SK-N-MC (cell line): ENCODE results near the gene FRMD4A.
"Not testable (repeated sequence)": the region's sequence is repeated elsewhere in the genome, so short reads cannot be mapped to it uniquely, and the experiment has no call there.

Experiments
- DNase-seq: peaks from one replicate; pipeline ENCODE4 v3.0.0-alpha.2; 2011; ENCODE audit warnings: low read depth, low spot score
- H3K27ac ChIP-seq: fragments of 200-600 bp; sonication (generic); 2 replicates; pipeline ENCODE4 v1.5.1; 2016; ENCODE audit warnings: mixed run types
- H3K36me3 ChIP-seq: fragments of 200-600 bp; sonication (generic); 2 replicates; pipeline ENCODE4 v1.6.1; 2017; ENCODE audit warnings: antibody characterized with exemption, low read length, mixed read lengths; ENCODE audit not compliant: insufficient read depth
- H3K4me3 ChIP-seq: fragments of 200-600 bp; sonication (generic); 2 replicates; pipeline ENCODE4 v1.5.1; 2016
- H3K9ac ChIP-seq: fragments of 200-600 bp; sonication (generic); 2 replicates; pipeline ENCODE4 v1.8.0; 2017; ENCODE audit warnings: mixed run types, mixed read lengths; ENCODE audit not compliant: insufficient read length
- H3K9me3 ChIP-seq: fragments of 200-600 bp; sonication (generic); 2 replicates; pipeline ENCODE4 v1.6.1; 2017; ENCODE audit warnings: low read depth, mild to moderate bottlenecking, antibody characterized with exemption, low read length, moderate library complexity, mixed read lengths
- EZH2 ChIP-seq: fragments of 200-600 bp; sonication (generic); IDR thresholded peaks from one replicate; pipeline ENCODE4 v1.6.1; 2017; ENCODE audit warnings: antibody characterized with exemption
- FOXP2 ChIP-seq: optimal IDR thresholded peaks from 2 replicates; pipeline ENCODE3; 2011; ENCODE audit warnings: mild to moderate bottlenecking, moderate library complexity; ENCODE audit not compliant: insufficient read depth; ENCODE audit errors: extremely low read length, control extremely low read depth
- POLR2AphosphoS5 ChIP-seq: IDR thresholded peaks from 2 replicates; pipeline ENCODE4 v1.6.1; 2012; ENCODE audit warnings: mild to moderate bottlenecking, low read depth, low read length, borderline replicate concordance

FRMD4A gene

GRCh38 chr10:14211610-14212009 is 119.1 kb downstream of the FRMD4A start:
- Histone ChIP-seq H3K4me3 (no peak overlapping the region), H3K27ac (no peak overlapping the region), H3K9me3 (no peaks in the 10 kb centered on the region), H3K36me3 (no peaks in the 10 kb centered on the region), H3K9ac (no peak overlapping the region)
- TF ChIP-seq FOXP2 (no peak), EZH2 (no peak), POLR2AphosphoS5 (no peak)
- no peak for DNase-seq

GRCh38 chr10:14208231-14208630 is 122.5 kb downstream of the FRMD4A start:
- no peaks in the 10 kb centered on the region for H3K36me3 ChIP-seq
- no peak for DNase-seq
- no peak for TF ChIP-seq EZH2
- no peak for TF ChIP-seq POLR2AphosphoS5
- TF ChIP-seq FOXP2, result no peak
- H3K9ac ChIP-seq, result no peak overlapping the region
- no peak overlapping the region for H3K27ac ChIP-seq
- H3K4me3 ChIP-seq, result no peak overlapping the region
- H3K9me3 ChIP-seq, result no peaks in the 10 kb centered on the region

GRCh38 chr10:14205233-14205632 is 125.5 kb downstream of the FRMD4A start:
- no peaks in the 10 kb centered on the region for H3K36me3 ChIP-seq
- H3K4me3 ChIP-seq, result no peak overlapping the region
- no peak for TF ChIP-seq EZH2
- TF ChIP-seq POLR2AphosphoS5, result no peak
- no peak for TF ChIP-seq FOXP2
- no peak overlapping the region for H3K27ac ChIP-seq
- no peak overlapping the region for H3K9ac ChIP-seq
- DNase-seq, result no peak
- H3K9me3 ChIP-seq, result no peaks in the 10 kb centered on the region

- Histone ChIP-seq H3K27ac (no peak overlapping the region), H3K9ac (no peak overlapping the region), H3K36me3 (no peaks in the 10 kb centered on the region), H3K9me3 (no peaks in the 10 kb centered on the region), H3K4me3 (no peak overlapping the region)
- no peak for DNase-seq
- TF ChIP-seq POLR2AphosphoS5 (no peak), EZH2 (no peak), FOXP2 (no peak)
Measured at GRCh38 chr10:14200698-14201544, 129.8 kb downstream of the FRMD4A start.

GRCh38 chr10:14199098-14199497 is 131.6 kb downstream of the FRMD4A start:
- not testable (repeated sequence) for DNase-seq, H3K4me3 ChIP-seq, H3K27ac ChIP-seq, H3K9ac ChIP-seq, H3K36me3 ChIP-seq, H3K9me3 ChIP-seq

GRCh38 chr10:14198078-14198477 is 132.6 kb downstream of the FRMD4A start:
- H3K9ac ChIP-seq, result no peak overlapping the region
- DNase-seq, result no peak

GRCh38 chr10:14196113-14196512 is 134.6 kb downstream of the FRMD4A start:
- Histone ChIP-seq H3K9ac (no peak overlapping the region), H3K9me3 (no peaks in the 10 kb centered on the region), H3K4me3 (no peak overlapping the region), H3K36me3 (no peaks in the 10 kb centered on the region), H3K27ac (no peak overlapping the region)
- TF ChIP-seq POLR2AphosphoS5 (no peak), EZH2 (no peak), FOXP2 (no peak)
- no peak for DNase-seq

More at GRCh38 chr10:14198078-14198477, 132.6 kb downstream of the FRMD4A start:
- TF ChIP-seq EZH2 (no peak), FOXP2 (no peak), POLR2AphosphoS5 (no peak)
- H3K9me3 ChIP-seq, result no peaks in the 10 kb centered on the region
- no peak overlapping the region for H3K4me3 ChIP-seq
- no peak overlapping the region for H3K27ac ChIP-seq
- no peaks in the 10 kb centered on the region for H3K36me3 ChIP-seq

GRCh38 chr10:14195433-14195832 is 135.3 kb downstream of the FRMD4A start:
- Histone ChIP-seq H3K9ac (no peak overlapping the region), H3K4me3 (no peak overlapping the region), H3K36me3 (no peaks in the 10 kb centered on the region), H3K9me3 (no peaks in the 10 kb centered on the region), H3K27ac (no peak overlapping the region)
- no peak for TF ChIP-seq POLR2AphosphoS5
- no peak for TF ChIP-seq FOXP2
- TF ChIP-seq EZH2, result no peak
- DNase-seq, result no peak

- TF ChIP-seq POLR2AphosphoS5 (no peak), FOXP2 (no peak), EZH2 (no peak)
Measured at GRCh38 chr10:14192746-14193145, 138.0 kb downstream of the FRMD4A start.

More at GRCh38 chr10:14192746-14193145, 138.0 kb downstream of the FRMD4A start:
- Histone ChIP-seq H3K9me3 (no peaks in the 10 kb centered on the region), H3K4me3 (no peak overlapping the region), H3K27ac (no peak overlapping the region), H3K9ac (no peak overlapping the region), H3K36me3 (no peaks in the 10 kb centered on the region)
- no peak for DNase-seq
